Gastrocnemius medialis (tissue), 4 donors: ENCODE data around the gene GAB2. TPM values are rescaled to one million over a fixed set of nuclear protein-coding genes. Genes with fewer than 3 reads are reported as not detected.

Source experiments
- ATAC-seq, 2 donors: fragments of 150-250 bp; one replicate each; pipeline ENCODE4 v1.9.1; 2016
- DNase-seq, 2 donors: peaks; one replicate each; pipeline ENCODE4 v3.0.0-alpha.2; 2019
- H3K27ac ChIP-seq, 4 donors: fragments of 200-600 bp; sonication (generic); 1 replicate in 1 of 4; 2 replicates in 3 of 4; pipeline ENCODE4 v1.5.1; 2016 to 2018; ENCODE audit warnings: mild to moderate bottlenecking in 2 of 4, moderate library complexity in 1 of 4
- H3K27me3 ChIP-seq, 3 donors: fragments of 200-600 bp; sonication (generic) in 2 of 3; 1 replicate in 1 of 3; 2 replicates in 2 of 3; pipeline versions ENCODE4 v1.5.1 to v1.6.0; 2016 to 2019; ENCODE audit warnings: mild to moderate bottlenecking in 1 of 3, moderate library complexity in 1 of 3
- H3K36me3 ChIP-seq, 2 donors: fragments of 200-600 bp; sonication (generic) in 1 of 2; one replicate each; pipeline ENCODE4 v1.5.1; 2017 to 2018
- H3K4me1 ChIP-seq, 2 donors: fragments of 200-600 bp; sonication (generic) in 1 of 2; one replicate each; pipeline ENCODE4 v1.5.1; 2016 to 2017; ENCODE audit warnings: mild to moderate bottlenecking in 2 of 2
- H3K4me3 ChIP-seq, 4 donors: fragments of 200-600 bp; sonication (generic) in 3 of 4; 1 replicate in 1 of 4; 2 replicates in 3 of 4; pipeline ENCODE4 v1.5.1; 2016 to 2019; ENCODE audit warnings: mild to moderate bottlenecking in 2 of 4
- H3K9me3 ChIP-seq, 3 donors: fragments of 200-600 bp; sonication (generic) in 2 of 3; 1 replicate in 1 of 3; 2 replicates in 2 of 3; pipeline ENCODE4 v1.5.1; 2016 to 2019
- CTCF ChIP-seq, 5 experiments: fragments of 450-650 bp in 3 of 5; fragments of 200-600 bp in 2 of 5; sonication (generic) in 2 of 5; IDR thresholded peaks in 4 of 5; conservative IDR thresholded peaks in 1 of 5; 1 replicate in 4 of 5; 2 replicates in 1 of 5; pipeline ENCODE4 v1.5.1; 2016 to 2019; ENCODE audit warnings: antibody characterized with exemption in 5 of 5, mild to moderate bottlenecking in 3 of 5, moderate library complexity in 3 of 5
- POLR2A ChIP-seq, 2 donors: fragments of 450-650 bp; IDR thresholded peaks; one replicate each; pipeline ENCODE4 v1.6.1; 2017; ENCODE audit warnings: antibody characterized with exemption in 2 of 2, mild to moderate bottlenecking in 2 of 2, moderate library complexity in 2 of 2
- in situ Hi-C, 4 donors: fragments of 200-750 bp; cut with MboI; loops; one replicate each; pipeline versions ENCODE4 v1.15.0 to v1.8.0; 2017; ENCODE audit warnings: low sequenced_read_pairs in 4 of 4
- intact Hi-C: fragments of 100-400 bp; cut with DNase I; formaldehyde crosslinking; loops from one replicate; pipeline ENCODE4 v1.15.1; 2023; ENCODE audit warnings: low total_unique reads
- total RNA-seq, 4 donors: library from RNA; depleted of rRNA; stranded (reverse); fragments of >200 nt; gene quantifications; one replicate each; pipeline versions ENCODE4 v1.1.0 to v1.2.3, GENCODE V29; 2016

The GAB2 gene
- total RNA-seq, 4 donors from 2014 or later = 4.9 to 68.0 (median 25.8) TPM

DNA sequence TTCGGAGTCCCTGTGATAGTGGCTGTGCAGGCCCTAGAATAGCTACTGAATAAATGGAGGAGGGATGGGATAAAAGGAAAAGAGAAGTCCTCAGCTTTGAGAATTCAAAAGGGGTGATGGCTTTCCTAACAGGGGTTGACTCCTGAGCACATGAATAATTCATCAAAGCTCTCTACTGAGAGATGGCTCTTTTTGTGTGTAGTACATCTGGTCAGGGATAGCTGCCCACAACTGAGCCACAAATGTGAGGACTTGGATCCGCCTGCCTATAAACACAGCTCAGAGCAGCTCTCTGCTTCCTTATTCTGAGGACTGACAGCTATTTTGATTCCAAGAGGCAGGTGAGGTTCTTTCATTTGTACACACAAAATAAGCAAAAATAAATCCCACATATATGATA lies 146.6 kb downstream of the GAB2 start:
- in situ Hi-C loops (no loop called here), intact Hi-C loops (no loop called here)
- ATAC-seq (no peak), DNase-seq (no peak)
- H3K27ac ChIP-seq = no peak overlapping the region
- H3K27me3 ChIP-seq = no peaks in the 10 kb centered on the region
- no peak for TF ChIP-seq CTCF (IDR thresholded peaks at IDR 0.05 in 4 of 5, conservative IDR thresholded peaks at IDR 0.05 in 1 of 5)
- TF ChIP-seq POLR2A (IDR thresholded peaks at IDR 0.05) = no peak
- no peak overlapping the region for H3K4me3 ChIP-seq
- no peaks in the 10 kb centered on the region for H3K9me3 ChIP-seq
- no peaks in the 10 kb centered on the region for H3K36me3 ChIP-seq
- H3K4me1 ChIP-seq = no peaks in the 10 kb centered on the region

GRCh38 chr11:78269806-78270205 lies 147.8 kb downstream of the GAB2 start:
- intact Hi-C loops (no loop called here), in situ Hi-C loops (no loop called here)
- DNase-seq (no peak), ATAC-seq (no peak)
- Histone ChIP-seq H3K9me3 (no peaks in the 10 kb centered on the region), H3K27me3 (no peaks in the 10 kb centered on the region), H3K36me3 (no peaks in the 10 kb centered on the region), H3K27ac (peak overlapping the region in 3 of 4 donors; percentile 43 to 59 (median 51)), H3K4me1 (no peaks in the 10 kb centered on the region), H3K4me3 (no peak overlapping the region)
- TF ChIP-seq CTCF (IDR thresholded peaks at IDR 0.05 in 4 of 5, conservative IDR thresholded peaks at IDR 0.05 in 1 of 5) (no peak), POLR2A (IDR thresholded peaks at IDR 0.05) (no peak)

- TF ChIP-seq POLR2A (IDR thresholded peaks at IDR 0.05) = no peak
- TF ChIP-seq CTCF (IDR thresholded peaks at IDR 0.05 in 4 of 5, conservative IDR thresholded peaks at IDR 0.05 in 1 of 5) = no peak
- intact Hi-C loops (no loop called here), in situ Hi-C loops (no loop called here)
- peak in 1 of 2 donors; percentile 18 for DNase-seq
- Histone ChIP-seq H3K4me3 (no peak overlapping the region), H3K4me1 (no peaks in the 10 kb centered on the region), H3K27me3 (no peaks in the 10 kb centered on the region), H3K9me3 (no peaks in the 10 kb centered on the region), H3K36me3 (no peaks in the 10 kb centered on the region), H3K27ac (peak overlapping the region; percentile 26 to 59 (median 47))
- peak; percentile 50 to 51 for ATAC-seq
Observed at GRCh38 chr11:78268591-78269410, 148.8 kb downstream of the GAB2 start.

GRCh38 chr11:78266451-78266850 lies 151.2 kb downstream of the GAB2 start:
- Histone ChIP-seq H3K4me1 (peaks cover 4% of the 10 kb centered on the region in 2 donors), H3K36me3 (no peaks in the 10 kb centered on the region), H3K4me3 (no peak overlapping the region), H3K27me3 (no peaks in the 10 kb centered on the region), H3K9me3 (no peaks in the 10 kb centered on the region), H3K27ac (no peak overlapping the region)
- intact Hi-C loops (no loop called here), in situ Hi-C loops (no loop called here)
- no peak for DNase-seq
- TF ChIP-seq POLR2A (IDR thresholded peaks at IDR 0.05) (no peak), CTCF (IDR thresholded peaks at IDR 0.05 in 4 of 5, conservative IDR thresholded peaks at IDR 0.05 in 1 of 5) (no peak)
- ATAC-seq = no peak
